Activated T-cell treated with anti-CD3 and anti-CD28 coated beads, Interleukin-2, amount 50 U/mL, for 24 hours (primary cell): ENCODE results near the gene APOO.

ENCODE experiments used
- DNase-seq: peaks from one replicate; pipeline ENCODE4 v3.0.0-alpha.2; 2020
- H3K27ac Mint-ChIP-seq: 2 replicates; pipeline ENCODE4 v1.8.0; 2020; ENCODE audit warnings: mild to moderate bottlenecking, mixed read lengths
- H3K27me3 Mint-ChIP-seq: 2 replicates; pipeline ENCODE4 v1.8.0; 2020; ENCODE audit warnings: mixed read lengths
- H3K36me3 Mint-ChIP-seq: 2 replicates; pipeline ENCODE4 v1.8.0; 2020; ENCODE audit warnings: low read depth, mixed read lengths
- H3K4me1 Mint-ChIP-seq: 2 replicates; pipeline ENCODE4 v1.8.0; 2020; ENCODE audit warnings: low read depth, mixed read lengths
- H3K4me3 Mint-ChIP-seq: 2 replicates; pipeline ENCODE4 v1.8.0; 2020; ENCODE audit warnings: mild to moderate bottlenecking, moderate library complexity, mixed read lengths
- H3K9me3 Mint-ChIP-seq: 2 replicates; pipeline ENCODE4 v1.8.0; 2020; ENCODE audit warnings: mixed read lengths

Gene APOO

GRCh38 chrX:23785580-23785979 lies 122.2 kb downstream of the APOO start:
- peaks cover 35% of the 10 kb centered on the region for H3K36me3 Mint-ChIP-seq
- no peaks in the 10 kb centered on the region for H3K9me3 Mint-ChIP-seq
- peaks cover 5% of the 10 kb centered on the region for H3K27me3 Mint-ChIP-seq
- DNase-seq: no peak
- peak overlapping the region; percentile 89 for H3K4me3 Mint-ChIP-seq
- H3K4me1 Mint-ChIP-seq: peaks cover 38% of the 10 kb centered on the region
- peak overlapping the region; percentile 98 for H3K27ac Mint-ChIP-seq

GRCh38 chrX:23784470-23785331 lies 123.0 kb downstream of the APOO start:
- DNase-seq: no peak
- Mint-ChIP-seq H3K27me3 (peaks cover 2% of the 10 kb centered on the region), H3K4me3 (peak overlapping the region; percentile 89), H3K4me1 (peaks cover 40% of the 10 kb centered on the region), H3K36me3 (peaks cover 35% of the 10 kb centered on the region), H3K9me3 (no peaks in the 10 kb centered on the region), H3K27ac (peak overlapping the region; percentile 98)

GRCh38 chrX:23783589-23784469 lies 123.9 kb downstream of the APOO start:
- Mint-ChIP-seq H3K4me3 (peak overlapping the region; percentile 89), H3K27ac (peak overlapping the region; percentile 98)

More at GRCh38 chrX:23783589-23784469, 123.9 kb downstream of the APOO start:
- Mint-ChIP-seq H3K4me1 (peaks cover 45% of the 10 kb centered on the region), H3K27me3 (no peaks in the 10 kb centered on the region), H3K9me3 (no peaks in the 10 kb centered on the region), H3K36me3 (peaks cover 35% of the 10 kb centered on the region)
- DNase-seq: peak; percentile 39
